ENCODE data around the gene CD2.
A peak's percentile ranks its signal among the peaks of the same experiment; 100 is the strongest.

Gene CD2

DNA sequence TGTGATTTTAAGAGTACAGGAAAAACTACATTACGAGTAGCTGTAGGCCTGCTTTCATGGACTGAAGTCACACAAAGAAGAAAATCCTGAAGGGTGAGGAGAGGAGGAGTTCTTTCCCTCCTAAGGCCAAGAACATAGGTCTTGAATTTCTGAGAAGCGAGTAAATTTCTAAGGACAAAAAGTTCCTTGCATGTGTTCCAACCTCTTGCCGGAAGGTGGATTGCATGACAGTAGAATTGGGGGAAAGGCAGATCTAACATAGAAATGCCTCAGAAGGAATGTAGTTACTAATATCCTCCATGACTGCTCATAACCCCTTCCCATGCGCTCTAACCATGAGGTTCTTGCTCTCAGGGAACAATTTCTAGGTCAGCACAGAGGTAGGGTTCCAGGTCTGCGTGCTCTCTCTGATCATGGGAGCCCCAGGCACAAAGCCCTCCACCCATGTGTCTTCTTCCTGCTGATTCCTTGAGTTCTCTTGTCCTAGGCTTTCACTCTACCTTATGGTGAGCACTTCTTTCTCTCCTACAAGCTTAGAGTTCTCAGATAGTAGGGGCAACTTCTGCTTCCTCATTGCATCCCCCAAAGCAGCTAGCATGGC lies 13.7 kb downstream of the CD2 start:
- Histone ChIP-seq H3K27me3 (ENCODE audit: insufficient read depth, low read length) (no peaks in the 10 kb centered on the region), H3K4me3 (ENCODE audit: low read depth, low read length) (no peak overlapping the region), H2AFZ (ENCODE audit: low read length, unreplicated experiment) (no peak overlapping the region), H3K27ac (ENCODE audit: low read depth, low read length) (no peak overlapping the region), H3K79me2 (ENCODE audit: control insufficient read depth, insufficient read depth, low read length, unreplicated experiment) (no peaks in the 10 kb centered on the region), H3K36me3 (ENCODE audit: insufficient read depth, low read length) (no peaks in the 10 kb centered on the region), H3K4me1 (ENCODE audit: control insufficient read depth, insufficient read depth, low read length, unreplicated experiment) (peaks cover 4% of the 10 kb centered on the region)

DNA sequence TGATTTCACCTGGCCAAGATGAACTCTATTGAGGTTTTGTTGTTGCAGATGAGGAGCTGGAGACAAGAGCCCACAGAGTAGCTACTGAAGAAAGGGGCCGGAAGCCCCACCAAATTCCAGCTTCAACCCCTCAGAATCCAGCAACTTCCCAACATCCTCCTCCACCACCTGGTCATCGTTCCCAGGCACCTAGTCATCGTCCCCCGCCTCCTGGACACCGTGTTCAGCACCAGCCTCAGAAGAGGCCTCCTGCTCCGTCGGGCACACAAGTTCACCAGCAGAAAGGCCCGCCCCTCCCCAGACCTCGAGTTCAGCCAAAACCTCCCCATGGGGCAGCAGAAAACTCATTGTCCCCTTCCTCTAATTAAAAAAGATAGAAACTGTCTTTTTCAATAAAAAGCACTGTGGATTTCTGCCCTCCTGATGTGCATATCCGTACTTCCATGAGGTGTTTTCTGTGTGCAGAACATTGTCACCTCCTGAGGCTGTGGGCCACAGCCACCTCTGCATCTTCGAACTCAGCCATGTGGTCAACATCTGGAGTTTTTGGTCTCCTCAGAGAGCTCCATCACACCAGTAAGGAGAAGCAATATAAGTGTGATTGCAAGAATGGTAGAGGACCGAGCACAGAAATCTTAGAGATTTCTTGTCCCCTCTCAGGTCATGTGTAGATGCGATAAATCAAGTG lies 14.3 kb downstream of the CD2 start:
- Histone ChIP-seq H3K4me3 (ENCODE audit: low read depth, low read length) (no peak overlapping the region), H3K79me2 (ENCODE audit: control insufficient read depth, insufficient read depth, low read length, unreplicated experiment) (no peaks in the 10 kb centered on the region), H3K27ac (ENCODE audit: low read depth, low read length) (no peak overlapping the region), H3K4me1 (ENCODE audit: control insufficient read depth, insufficient read depth, low read length, unreplicated experiment) (peaks cover 4% of the 10 kb centered on the region), H3K27me3 (ENCODE audit: insufficient read depth, low read length) (no peaks in the 10 kb centered on the region), H3K36me3 (ENCODE audit: insufficient read depth, low read length) (no peaks in the 10 kb centered on the region), H2AFZ (ENCODE audit: low read length, unreplicated experiment) (no peak overlapping the region)

DNA sequence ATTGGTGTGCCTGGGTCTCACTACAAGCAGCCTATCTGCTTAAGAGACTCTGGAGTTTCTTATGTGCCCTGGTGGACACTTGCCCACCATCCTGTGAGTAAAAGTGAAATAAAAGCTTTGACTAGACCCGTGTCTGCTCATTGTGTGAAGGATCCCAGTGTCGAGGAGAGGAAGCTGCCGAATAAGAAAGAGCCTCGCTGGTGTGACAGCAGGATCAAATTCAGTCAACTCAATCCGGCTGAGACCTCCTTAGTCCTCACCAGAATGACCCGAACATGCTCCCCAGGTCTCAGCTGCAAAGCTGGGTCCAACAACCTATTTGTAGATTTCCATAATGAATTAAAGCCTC lies 14.8 kb downstream of the CD2 start:
- H3K4me1 ChIP-seq (ENCODE audit: control insufficient read depth, insufficient read depth, low read length, unreplicated experiment), result peaks cover 4% of the 10 kb centered on the region
- no peaks in the 10 kb centered on the region for H3K36me3 ChIP-seq (ENCODE audit: insufficient read depth, low read length)
- H3K27ac ChIP-seq (ENCODE audit: low read depth, low read length), result no peak overlapping the region
- no peak overlapping the region for H3K4me3 ChIP-seq (ENCODE audit: low read depth, low read length)
- no peaks in the 10 kb centered on the region for H3K79me2 ChIP-seq (ENCODE audit: control insufficient read depth, insufficient read depth, low read length, unreplicated experiment)
- H2AFZ ChIP-seq (ENCODE audit: low read length, unreplicated experiment), result no peak overlapping the region
- no peaks in the 10 kb centered on the region for H3K27me3 ChIP-seq (ENCODE audit: insufficient read depth, low read length)

DNA sequence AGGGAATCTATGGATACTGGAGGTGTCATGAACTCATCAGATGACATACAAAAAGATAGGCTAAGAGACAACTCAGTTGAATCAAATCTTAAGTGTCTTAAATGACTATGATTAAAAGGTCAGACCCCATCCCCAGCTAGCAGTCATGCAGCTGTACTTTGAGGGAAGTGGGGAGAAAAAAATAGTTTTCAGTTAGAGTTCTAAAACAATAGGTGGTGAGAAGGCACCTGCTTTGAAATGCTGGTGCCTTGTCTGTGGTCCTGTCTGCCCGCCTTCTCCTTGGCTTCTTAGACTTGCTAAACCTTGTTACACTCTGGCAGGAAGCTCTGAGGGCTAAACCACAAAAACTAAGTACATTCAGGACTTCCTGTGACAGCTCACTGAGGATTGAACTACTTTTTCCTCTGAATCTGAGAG lies 15.3 kb downstream of the CD2 start:
- Histone ChIP-seq H3K27ac (ENCODE audit: low read depth, low read length) (no peak overlapping the region), H3K36me3 (ENCODE audit: insufficient read depth, low read length) (no peaks in the 10 kb centered on the region), H3K79me2 (ENCODE audit: control insufficient read depth, insufficient read depth, low read length, unreplicated experiment) (no peaks in the 10 kb centered on the region), H3K27me3 (ENCODE audit: insufficient read depth, low read length) (no peaks in the 10 kb centered on the region), H2AFZ (ENCODE audit: low read length, unreplicated experiment) (no peak overlapping the region), H3K4me1 (ENCODE audit: control insufficient read depth, insufficient read depth, low read length, unreplicated experiment) (peaks cover 4% of the 10 kb centered on the region), H3K4me3 (ENCODE audit: low read depth, low read length) (no peak overlapping the region)

DNA sequence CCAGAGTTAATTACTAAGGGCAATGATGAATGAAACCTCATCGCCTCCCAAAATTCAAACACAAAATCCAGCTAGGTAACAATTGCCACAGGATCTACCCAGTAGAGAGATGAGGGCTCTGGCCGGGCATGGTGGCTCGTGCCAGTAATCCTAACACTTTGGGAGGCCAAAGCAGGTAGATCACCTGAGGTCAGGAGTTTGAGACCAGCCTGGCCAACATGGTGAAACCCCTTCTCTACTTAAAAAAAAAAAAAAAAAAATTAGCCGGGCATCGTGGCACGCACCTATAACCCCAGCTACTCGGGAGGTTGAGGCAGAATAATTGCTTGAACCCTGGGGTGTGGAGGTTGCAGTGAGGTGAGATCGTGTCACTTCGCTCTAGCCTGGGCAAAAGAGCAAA lies 15.8 kb downstream of the CD2 start:
- H3K79me2 ChIP-seq (ENCODE audit: control insufficient read depth, insufficient read depth, low read length, unreplicated experiment), result no peaks in the 10 kb centered on the region
- no peak overlapping the region for H2AFZ ChIP-seq (ENCODE audit: low read length, unreplicated experiment)
- H3K4me1 ChIP-seq (ENCODE audit: control insufficient read depth, insufficient read depth, low read length, unreplicated experiment), result peaks cover 4% of the 10 kb centered on the region
- no peak overlapping the region for H3K27ac ChIP-seq (ENCODE audit: low read depth, low read length)
- no peaks in the 10 kb centered on the region for H3K27me3 ChIP-seq (ENCODE audit: insufficient read depth, low read length)
- no peaks in the 10 kb centered on the region for H3K36me3 ChIP-seq (ENCODE audit: insufficient read depth, low read length)
- no peak overlapping the region for H3K4me3 ChIP-seq (ENCODE audit: low read depth, low read length)

DNA sequence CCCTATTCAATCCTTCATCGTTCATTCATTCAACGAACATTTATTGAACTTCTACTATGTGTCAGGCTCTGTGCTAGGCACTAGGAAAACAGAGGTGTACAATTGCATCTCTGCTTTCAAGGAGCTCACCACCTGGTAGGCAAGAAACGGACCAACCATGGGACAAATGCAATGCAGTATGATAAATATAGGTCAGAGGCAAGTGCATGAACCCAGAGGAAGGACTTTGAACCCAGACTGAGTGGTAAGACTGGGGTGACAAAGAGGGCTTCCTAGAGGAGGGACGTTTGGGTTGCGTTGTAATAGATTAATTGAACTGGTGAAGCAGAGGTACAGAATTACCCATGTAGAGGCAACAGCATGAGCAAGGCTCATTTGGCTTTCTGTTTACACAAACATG lies 16.4 kb downstream of the CD2 start:
- H3K79me2 ChIP-seq (ENCODE audit: control insufficient read depth, insufficient read depth, low read length, unreplicated experiment), result no peaks in the 10 kb centered on the region
- no peak overlapping the region for H2AFZ ChIP-seq (ENCODE audit: low read length, unreplicated experiment)
- H3K27me3 ChIP-seq (ENCODE audit: insufficient read depth, low read length), result no peaks in the 10 kb centered on the region
- H3K4me3 ChIP-seq (ENCODE audit: low read depth, low read length), result no peak overlapping the region
- no peaks in the 10 kb centered on the region for H3K36me3 ChIP-seq (ENCODE audit: insufficient read depth, low read length)
- H3K4me1 ChIP-seq (ENCODE audit: control insufficient read depth, insufficient read depth, low read length, unreplicated experiment), result peaks cover 4% of the 10 kb centered on the region
- H3K27ac ChIP-seq (ENCODE audit: low read depth, low read length), result no peak overlapping the region

DNA sequence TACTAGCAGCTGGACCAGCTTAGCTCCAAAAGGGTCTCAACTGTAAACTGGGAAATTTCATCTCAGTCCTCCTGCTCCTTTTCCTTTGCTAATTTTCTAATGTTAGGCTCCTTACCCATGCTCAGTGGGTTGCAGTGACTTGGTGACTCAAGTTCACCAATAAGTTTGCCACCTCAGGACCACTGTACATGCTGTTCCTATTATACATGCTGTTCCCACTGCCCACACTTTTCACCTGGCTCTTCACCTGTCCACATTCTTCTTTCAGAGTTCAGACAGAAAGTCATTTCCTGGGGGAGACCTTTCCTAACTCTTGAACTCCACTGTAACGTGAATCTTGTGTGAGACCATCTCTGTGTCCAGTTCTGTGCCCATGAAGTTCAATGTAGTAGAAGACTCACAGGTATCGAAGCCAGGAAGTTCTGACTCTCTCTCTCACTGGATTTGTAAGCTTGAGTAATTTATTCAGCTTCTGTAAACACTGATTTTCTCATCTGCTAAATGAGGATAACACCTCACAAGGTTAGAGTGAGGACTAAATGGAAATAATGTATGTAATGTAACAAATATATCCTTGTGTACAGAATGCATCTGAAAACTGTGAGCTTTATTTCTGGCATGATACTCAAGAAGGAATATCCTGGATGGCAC lies 17.9 kb downstream of the CD2 start:
- Histone ChIP-seq H3K4me3 (ENCODE audit: low read depth, low read length) (no peak overlapping the region), H3K27me3 (ENCODE audit: insufficient read depth, low read length) (no peaks in the 10 kb centered on the region), H3K36me3 (ENCODE audit: insufficient read depth, low read length) (no peaks in the 10 kb centered on the region), H3K4me1 (ENCODE audit: control insufficient read depth, insufficient read depth, low read length, unreplicated experiment) (peaks cover 4% of the 10 kb centered on the region), H3K79me2 (ENCODE audit: control insufficient read depth, insufficient read depth, low read length, unreplicated experiment) (no peaks in the 10 kb centered on the region), H3K27ac (ENCODE audit: low read depth, low read length) (no peak overlapping the region), H2AFZ (ENCODE audit: low read length, unreplicated experiment) (no peak overlapping the region)

DNA sequence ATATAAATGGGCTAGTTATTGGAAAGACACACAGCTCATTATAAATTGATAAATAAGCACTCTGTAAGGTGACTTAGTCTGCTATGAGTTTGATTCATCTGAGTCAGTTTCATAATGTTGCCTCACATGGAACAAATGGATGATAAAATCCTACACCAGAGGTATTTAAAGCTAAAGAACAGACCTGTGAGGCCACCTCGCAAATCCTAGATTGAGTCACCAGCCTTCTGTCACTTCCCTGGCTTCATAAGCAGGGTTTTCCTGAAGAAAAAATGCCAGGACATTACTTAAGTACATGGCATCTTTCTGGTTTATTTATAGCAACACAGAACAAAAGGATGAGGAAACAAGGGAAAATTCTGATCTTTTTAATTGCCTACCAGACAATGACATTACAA lies 18.4 kb downstream of the CD2 start:
- Histone ChIP-seq H3K4me1 (ENCODE audit: control insufficient read depth, insufficient read depth, low read length, unreplicated experiment) (peaks cover 10% of the 10 kb centered on the region), H3K27me3 (ENCODE audit: insufficient read depth, low read length) (no peaks in the 10 kb centered on the region), H3K36me3 (ENCODE audit: insufficient read depth, low read length) (no peaks in the 10 kb centered on the region), H3K79me2 (ENCODE audit: control insufficient read depth, insufficient read depth, low read length, unreplicated experiment) (no peaks in the 10 kb centered on the region), H3K27ac (ENCODE audit: low read depth, low read length) (0 out of 2 replicates have a peak overlapping the region, but pooled peaks have one; percentile 14), H3K4me3 (ENCODE audit: low read depth, low read length) (no peak overlapping the region), H2AFZ (ENCODE audit: low read length, unreplicated experiment) (no peak overlapping the region)

DNA sequence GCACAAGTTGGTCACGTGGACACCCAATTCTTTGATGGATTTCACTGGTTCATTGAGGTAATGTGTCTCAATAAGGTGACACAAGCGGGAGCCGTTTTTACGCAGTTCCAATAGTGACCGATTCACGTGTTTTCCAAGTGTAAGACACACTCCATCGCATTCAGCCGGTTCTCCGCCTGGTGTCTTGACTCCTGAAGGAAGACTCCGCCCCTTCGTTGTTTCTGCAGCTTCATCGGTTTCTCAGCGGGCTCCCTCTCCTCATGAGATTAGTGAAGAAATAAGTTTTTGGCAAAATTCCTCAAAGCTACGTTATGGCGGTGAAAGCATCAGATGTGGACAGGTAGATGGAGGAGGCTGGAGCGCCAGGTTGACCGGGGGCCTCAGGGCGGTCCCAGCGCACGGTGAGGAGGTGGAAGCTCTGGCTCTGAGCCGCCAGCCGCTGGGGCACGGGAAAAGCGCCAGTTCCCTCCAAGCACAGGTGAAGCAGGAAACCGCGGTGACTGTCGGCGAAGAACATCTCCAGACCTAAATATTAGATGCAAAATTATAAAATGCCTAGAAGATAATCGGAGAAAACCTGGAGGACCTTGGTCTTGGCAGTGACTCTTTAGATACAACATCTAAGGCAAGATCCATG lies 21.0 kb downstream of the CD2 start:
- H3K27me3 ChIP-seq (ENCODE audit: insufficient read depth, low read length), result no peaks in the 10 kb centered on the region
- no peak overlapping the region for H3K27ac ChIP-seq (ENCODE audit: low read depth, low read length)
- H3K79me2 ChIP-seq (ENCODE audit: control insufficient read depth, insufficient read depth, low read length, unreplicated experiment), result no peaks in the 10 kb centered on the region
- H3K4me3 ChIP-seq (ENCODE audit: low read depth, low read length), result no peak overlapping the region
- H3K36me3 ChIP-seq (ENCODE audit: insufficient read depth, low read length), result no peaks in the 10 kb centered on the region
- H2AFZ ChIP-seq (ENCODE audit: low read length, unreplicated experiment), result no peak overlapping the region
- peaks cover 23% of the 10 kb centered on the region for H3K4me1 ChIP-seq (ENCODE audit: control insufficient read depth, insufficient read depth, low read length, unreplicated experiment)

DNA sequence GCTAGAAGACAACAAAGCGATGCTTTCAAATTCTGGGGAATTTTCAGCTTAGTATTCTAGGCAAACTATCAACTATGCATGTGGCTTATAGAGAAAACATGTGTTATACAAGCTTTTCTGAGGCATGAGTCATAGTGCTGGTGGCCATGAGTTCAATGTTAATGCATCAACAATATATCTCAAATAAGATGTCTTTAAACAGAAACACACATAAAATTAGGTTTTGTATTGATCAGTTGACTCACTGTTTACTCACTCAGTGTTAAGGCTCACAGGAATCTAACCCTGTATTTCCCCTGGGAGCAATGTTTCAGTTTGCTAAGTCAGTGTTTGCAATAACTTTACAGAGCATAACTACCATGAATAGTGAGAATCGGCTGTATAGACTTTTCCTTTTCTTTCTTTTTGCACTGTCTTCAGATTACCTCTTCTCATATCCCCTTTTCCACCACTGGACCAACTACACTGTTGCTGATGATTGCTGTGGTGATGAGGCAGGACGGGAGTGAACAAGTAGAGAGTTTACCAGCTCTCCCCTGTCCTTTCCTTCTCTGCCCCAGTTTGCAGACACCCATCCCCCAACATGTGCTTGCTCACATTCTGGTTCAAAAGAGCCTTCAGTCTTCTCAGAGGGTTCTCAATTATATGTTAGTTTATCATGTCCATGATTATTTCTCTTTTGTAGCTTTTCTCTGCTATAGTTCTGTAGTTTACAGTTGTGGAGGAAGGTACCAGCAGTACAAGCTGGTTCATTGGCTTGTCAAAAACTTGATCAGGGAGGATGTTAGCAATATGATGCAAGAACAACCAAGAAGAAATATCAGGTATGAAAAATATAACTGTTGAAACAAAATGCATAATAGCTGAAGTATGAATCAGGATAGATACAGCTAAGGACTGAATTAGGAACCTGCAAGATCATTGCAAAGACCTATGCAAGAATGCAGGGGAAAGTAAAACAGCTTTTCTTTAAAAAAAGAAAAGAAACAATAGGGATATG lies 23.9 kb downstream of the CD2 start:
- Histone ChIP-seq H3K4me3 (ENCODE audit: low read depth, low read length) (peak overlapping the region; percentile 30), H3K79me2 (ENCODE audit: control insufficient read depth, insufficient read depth, low read length, unreplicated experiment) (no peaks in the 10 kb centered on the region), H3K27ac (ENCODE audit: low read depth, low read length) (peak overlapping the region; percentile 74), H3K4me1 (ENCODE audit: control insufficient read depth, insufficient read depth, low read length, unreplicated experiment) (peaks cover 19% of the 10 kb centered on the region), H3K36me3 (ENCODE audit: insufficient read depth, low read length) (no peaks in the 10 kb centered on the region), H2AFZ (ENCODE audit: low read length, unreplicated experiment) (no peak overlapping the region), H3K27me3 (ENCODE audit: insufficient read depth, low read length) (peaks cover 8% of the 10 kb centered on the region; the same call in 1 of the 2 replicates)
